K562 (cell line): ENCODE results near the gene FADS6. TPM values are rescaled to one million over a fixed set of nuclear protein-coding genes. Genes with fewer than 3 reads are reported as not detected.
A peak's percentile ranks its signal among the peaks of the same experiment; 100 is the strongest.

Experiments
- CEBPB ChIP-seq: fragments of 450-650 bp; IDR thresholded peaks from 2 replicates; pipeline ENCODE4 v1.6.1; 2016; ENCODE audit warnings: missing genetic modification characterization, missing compliant biosample characterization
- E2F4 ChIP-seq: sonication (generic); formaldehyde crosslinking; IDR thresholded peaks from 2 replicates; pipeline ENCODE4 v1.8.0; 2022; ENCODE audit warnings: mild to moderate bottlenecking, low read depth, missing genetic modification reagents
- EP400 ChIP-seq: fragments of 450-650 bp; IDR thresholded peaks from 2 replicates; pipeline ENCODE4 v1.6.1; 2017; ENCODE audit warnings: antibody characterized with exemption, mild to moderate bottlenecking, moderate library complexity
- MBD1 ChIP-seq: fragments of 250-450 bp; sonication (Bioruptor Pico); IDR thresholded peaks from 2 replicates; pipeline ENCODE4 v1.8.0; 2022; ENCODE audit warnings: inconsistent platforms
- NR2C2 ChIP-seq, 2 experiments: fragments of 200-800 bp in 1 of 2; sonication (Bioruptor generic) in 1 of 2; sonication (generic) in 1 of 2; formaldehyde crosslinking in 1 of 2; IDR thresholded peaks; 2 replicates each; pipeline versions ENCODE4 v1.6.1 to v1.8.0; 2016 to 2022; ENCODE audit warnings: mild to moderate bottlenecking in 1 of 2, missing compliant biosample characterization in 1 of 2, missing genetic modification characterization in 1 of 2, missing genetic modification reagents in 1 of 2
- PTBP1 ChIP-seq: fragments of 200-400 bp; formaldehyde crosslinking; IDR thresholded peaks from 2 replicates; pipeline ENCODE4 v1.6.1; 2017; ENCODE audit warnings: low read depth, low read length
- RBM22 ChIP-seq: fragments of 200-400 bp; formaldehyde crosslinking; IDR thresholded peaks from 2 replicates; pipeline ENCODE4 v1.6.1; 2018; ENCODE audit warnings: low read length, low read depth; ENCODE audit not compliant: poor library complexity, severe bottlenecking
- REST ChIP-seq, 2 experiments: fragments of 450-650 bp; formaldehyde crosslinking in 1 of 2; IDR thresholded peaks; 2 replicates each; pipeline versions ENCODE4 v1.4.0 to v1.6.1; 2014 to 2020; ENCODE audit warnings: mild to moderate bottlenecking in 2 of 2, borderline replicate concordance in 1 of 2, low read depth in 1 of 2
- SNIP1 ChIP-seq: fragments of 450-650 bp; IDR thresholded peaks from 2 replicates; pipeline ENCODE4 v1.7.1; 2017; ENCODE audit warnings: low read depth, mild to moderate bottlenecking
- ZBTB33 ChIP-seq: sonication (generic); formaldehyde crosslinking; IDR thresholded peaks from 2 replicates; pipeline ENCODE4 v1.8.1; 2023; ENCODE audit warnings: mild to moderate bottlenecking, missing genetic modification reagents
- ZC3H8 ChIP-seq: fragments of 450-650 bp; IDR thresholded peaks from 2 replicates; pipeline ENCODE4 v1.6.1; 2017
- ZEB2 ChIP-seq: fragments of 450-650 bp; IDR thresholded peaks from 2 replicates; pipeline ENCODE4 v1.6.1; 2016
- ZNF655 ChIP-seq: fragments of 250-450 bp; sonication (Bioruptor Pico); IDR thresholded peaks from 2 replicates; pipeline ENCODE4 v1.5.0; 2021
- polyA plus RNA-seq, 8 experiments: library from polyadenylated mRNA; depleted of rRNA in 4 of 8; stranded (reverse) in 5 of 8; unstranded in 3 of 8; fragments of >200 nt; fragmentation: Nextera tagmentation in 2 of 8; fragmentation: Illumina TruSeq in 1 of 8; extraction: Ambion mirVana in 2 of 8; extraction: Trizol in 1 of 8; gene quantifications; 2 replicates each; pipeline versions ENCODE4 v1.2.1 to v1.2.3, GENCODE V29; 2011 to 2014; ENCODE audit warnings: inconsistent platforms in 1 of 8, missing spikeins in 1 of 8
- total RNA-seq, 7 experiments: library from RNA; depleted of rRNA in 6 of 7; stranded (reverse); fragments of >200 nt in 6 of 7; fragmentation: Illumina TruSeq in 2 of 7; extraction: Trizol in 2 of 7; gene quantifications; 2 replicates each; pipeline versions ENCODE4 v1.2.1 to v1.2.3, GENCODE V29; 2011 to 2021; ENCODE audit warnings: low replicate concordance in 1 of 7

The FADS6 gene
- total and polyA plus RNA-seq, 9 of the 15 experiments (the other 6 are each of a cell fraction or from before 2014, with no cell fraction given), result 0.18 to 0.22 TPM; not detected in 7

- TF ChIP-seq ZC3H8 (no peak), MBD1 (no peak), NR2C2 (CRISPR knock-in tag; IDR thresholded peaks at IDR 0.05) (no peak), NR2C2 (tag; IDR thresholded peaks at IDR 0.05) (no peak), ZBTB33 (peak; percentile 73), PTBP1 (no peak), EP400 (no peak), ZEB2 (no peak), SNIP1 (no peak), REST (IDR thresholded peaks at IDR 0.05; ENCODE audit: borderline replicate concordance) (peak; percentile 79), REST (CRISPR knock-in tag; IDR thresholded peaks at IDR 0.05; ENCODE audit: low read depth) (no peak), RBM22 (no peak), E2F4 (CRISPR knock-in tag) (no peak), ZNF655 (CRISPR knock-in tag) (no peak), CEBPB (tag) (peak; percentile 57)
Measured at GRCh38 chr17:74864866-74865395, 28.5 kb downstream of the FADS6 start (continued).
